ENCODE measurements around the gene PIGN. TPM values are rescaled to one million over a fixed set of nuclear protein-coding genes. Genes with fewer than 3 reads are reported as not detected.

PIGN gene
- total RNA-seq, 1 experiment from 2014 or later, result 37.5 TPM

GRCh38 chr18:62024983-62025382, 161.9 kb downstream of the PIGN start:
- no peak for DNase-seq (ENCODE audit: extremely low read depth, low read depth)

GRCh38 chr18:62023536-62023935, 163.3 kb downstream of the PIGN start:
- DNase-seq (ENCODE audit: extremely low read depth, low read depth), result no peak

- DNase-seq (ENCODE audit: extremely low read depth, low read depth), result no peak
Observed at GRCh38 chr18:62018759-62019041, 168.2 kb downstream of the PIGN start.

- DNase-seq (ENCODE audit: extremely low read depth, low read depth), result no peak
Observed at GRCh38 chr18:62018034-62018758, 168.7 kb downstream of the PIGN start.

GRCh38 chr18:62017618-62018017, 169.2 kb downstream of the PIGN start:
- DNase-seq (ENCODE audit: extremely low read depth, low read depth), result no peak

GRCh38 chr18:62011416-62011815, 175.4 kb downstream of the PIGN start:
- DNase-seq (ENCODE audit: extremely low read depth, low read depth), result no peak

GRCh38 chr18:62009521-62009920, 177.3 kb downstream of the PIGN start:
- no peak for DNase-seq (ENCODE audit: extremely low read depth, low read depth)

- no peak for DNase-seq (ENCODE audit: extremely low read depth, low read depth)
Observed at GRCh38 chr18:62001396-62001795, 185.5 kb downstream of the PIGN start.

- no peak for DNase-seq (ENCODE audit: extremely low read depth, low read depth)
Observed at GRCh38 chr18:61998957-61999356, 187.9 kb downstream of the PIGN start.

GRCh38 chr18:61998335-61998734, 188.5 kb downstream of the PIGN start:
- no peak for DNase-seq (ENCODE audit: extremely low read depth, low read depth)

GRCh38 chr18:61995618-61996017, 191.2 kb downstream of the PIGN start:
- DNase-seq (ENCODE audit: extremely low read depth, low read depth), result no peak

GRCh38 chr18:61993831-61994230, 193.0 kb downstream of the PIGN start:
- no peak for DNase-seq (ENCODE audit: extremely low read depth, low read depth)

GRCh38 chr18:61992923-61993322, 193.9 kb downstream of the PIGN start:
- no peak for DNase-seq (ENCODE audit: extremely low read depth, low read depth)

- no peak for DNase-seq (ENCODE audit: extremely low read depth, low read depth)
Observed at GRCh38 chr18:61992285-61992684, 194.6 kb downstream of the PIGN start.

GRCh38 chr18:61991836-61992235, 195.0 kb downstream of the PIGN start:
- no peak for DNase-seq (ENCODE audit: extremely low read depth, low read depth)

GRCh38 chr18:61991201-61991600, 195.7 kb downstream of the PIGN start:
- no peak for DNase-seq (ENCODE audit: extremely low read depth, low read depth)

Other genes starting within 250 kb of the PIGN start
- gene RELCH, start 199 bp upstream of the PIGN start, total RNA-seq (2014; rRNA removed; shearing (Covaris generic)), result 15.7 and 18.6 TPM in 2 replicates
- 0.55 and 0.87 TPM in 2 replicates for gene TNFRSF11A, start 138.3 kb upstream of the PIGN start, total RNA-seq (2014; rRNA removed; shearing (Covaris generic))

All from NCI-H460 (cell line).